ENCODE results near the gene SLC44A2.

DNA sequence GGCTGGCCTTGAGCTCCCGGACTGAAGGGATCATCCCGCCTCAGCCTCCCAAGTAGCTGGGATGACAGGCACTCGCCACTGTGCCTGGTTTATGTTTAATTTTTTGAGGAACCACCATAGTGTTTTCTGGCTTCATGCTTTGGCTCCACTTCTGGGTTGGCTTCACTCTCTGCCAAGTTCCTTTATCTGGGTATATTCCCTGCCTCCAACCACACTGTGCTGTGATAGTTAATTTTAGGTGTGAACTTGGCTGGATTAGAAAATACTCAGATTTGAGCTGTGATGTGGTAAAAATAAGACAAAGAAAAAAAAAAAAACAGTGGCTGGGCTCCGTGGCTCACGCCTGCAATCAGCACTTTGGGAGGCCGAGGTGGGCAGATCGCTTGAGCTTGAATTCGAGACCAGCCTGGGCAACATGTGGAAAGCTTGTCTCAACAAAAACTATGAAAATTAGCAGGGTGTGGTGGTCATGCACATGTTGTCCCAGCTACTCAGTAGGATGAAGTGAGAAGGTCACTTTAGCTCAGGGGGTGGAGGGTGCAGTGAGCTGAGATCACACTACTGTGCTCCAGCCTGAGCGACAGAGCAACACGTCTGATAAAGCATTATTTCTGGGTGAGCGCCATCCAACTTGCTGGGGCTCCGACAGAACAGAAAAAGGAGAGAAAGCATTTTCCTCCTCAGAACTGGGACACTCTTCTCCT is 21.3 kb downstream of the SLC44A2 start:
- TF ChIP-seq POLR2AphosphoS5 (IDR thresholded peaks at IDR 0.05; ENCODE audit: borderline replicate concordance, low read depth, low read length) (no peak), EZH2 (IDR thresholded peaks at IDR 0.05) (no peak), FOXP2 (optimal IDR thresholded peaks at IDR 0.05; ENCODE audit: control extremely low read depth, extremely low read length, insufficient read depth) (no peak)

Measured in SK-N-MC (cell line).